GM19043 (cell line): ENCODE measurements around the gene TEX19.

ENCODE experiments used
- ATAC-seq: cut with Tn5 transposase; IDR thresholded peaks from one replicate; pipeline ENCODE4 v1.9.1; 2021; ENCODE audit warnings: low read depth; ENCODE audit not compliant: unreplicated experiment

The TEX19 gene, protein sequence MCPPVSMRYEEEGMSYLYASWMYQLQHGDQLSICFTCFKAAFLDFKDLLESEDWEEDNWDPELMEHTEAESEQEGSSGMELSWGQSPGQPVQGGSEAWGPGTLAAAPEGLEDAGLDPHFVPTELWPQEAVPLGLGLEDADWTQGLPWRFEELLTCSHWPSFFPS

DNA sequence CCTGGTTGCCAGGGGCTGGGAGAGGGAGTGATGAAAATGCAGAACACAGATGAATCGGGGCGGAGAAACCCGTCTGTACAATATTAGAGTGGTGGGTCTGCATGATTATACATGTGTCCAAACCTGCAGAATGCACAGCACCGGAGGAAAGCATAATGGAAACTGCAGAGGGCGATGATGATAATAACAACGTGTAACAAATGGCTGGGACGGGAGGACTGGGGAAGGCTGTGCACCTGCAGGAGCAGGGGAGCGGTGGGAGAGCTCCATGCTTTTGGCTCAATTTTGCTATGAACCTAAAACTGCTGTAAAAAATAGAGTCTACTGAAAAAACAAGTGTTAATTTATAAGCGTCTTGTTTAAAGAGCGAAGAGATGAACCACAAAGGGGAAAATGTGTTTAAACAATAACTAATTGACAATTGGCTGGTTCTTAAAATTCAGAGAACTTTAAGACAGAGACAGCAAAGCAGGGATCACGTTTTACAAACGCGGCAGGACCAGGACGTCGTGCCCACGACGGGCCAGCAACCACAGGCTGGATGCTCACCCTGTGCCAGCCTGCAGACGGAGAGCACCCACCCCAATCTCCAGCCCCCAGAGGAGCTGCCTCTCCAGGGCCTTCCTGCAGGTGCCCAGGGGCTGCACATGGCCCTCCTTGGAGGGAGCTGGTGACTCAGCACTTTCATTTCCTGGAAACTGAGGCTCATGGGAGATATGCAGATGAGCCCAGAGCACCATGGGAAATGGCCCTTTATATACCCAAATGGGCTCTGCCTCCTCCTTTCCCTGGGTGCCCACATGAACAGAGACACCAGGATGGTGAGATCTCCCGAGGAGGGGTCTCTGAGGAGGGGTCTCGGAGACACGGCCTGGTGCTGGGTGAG is at the start of gene TEX19:
Gene TEX19 (plus strand): TSS at position 783 of the 886 bp plus-strand sequence. CDS start 2,904 bp downstream, outside the sequence.
- no peak for ATAC-seq

DNA sequence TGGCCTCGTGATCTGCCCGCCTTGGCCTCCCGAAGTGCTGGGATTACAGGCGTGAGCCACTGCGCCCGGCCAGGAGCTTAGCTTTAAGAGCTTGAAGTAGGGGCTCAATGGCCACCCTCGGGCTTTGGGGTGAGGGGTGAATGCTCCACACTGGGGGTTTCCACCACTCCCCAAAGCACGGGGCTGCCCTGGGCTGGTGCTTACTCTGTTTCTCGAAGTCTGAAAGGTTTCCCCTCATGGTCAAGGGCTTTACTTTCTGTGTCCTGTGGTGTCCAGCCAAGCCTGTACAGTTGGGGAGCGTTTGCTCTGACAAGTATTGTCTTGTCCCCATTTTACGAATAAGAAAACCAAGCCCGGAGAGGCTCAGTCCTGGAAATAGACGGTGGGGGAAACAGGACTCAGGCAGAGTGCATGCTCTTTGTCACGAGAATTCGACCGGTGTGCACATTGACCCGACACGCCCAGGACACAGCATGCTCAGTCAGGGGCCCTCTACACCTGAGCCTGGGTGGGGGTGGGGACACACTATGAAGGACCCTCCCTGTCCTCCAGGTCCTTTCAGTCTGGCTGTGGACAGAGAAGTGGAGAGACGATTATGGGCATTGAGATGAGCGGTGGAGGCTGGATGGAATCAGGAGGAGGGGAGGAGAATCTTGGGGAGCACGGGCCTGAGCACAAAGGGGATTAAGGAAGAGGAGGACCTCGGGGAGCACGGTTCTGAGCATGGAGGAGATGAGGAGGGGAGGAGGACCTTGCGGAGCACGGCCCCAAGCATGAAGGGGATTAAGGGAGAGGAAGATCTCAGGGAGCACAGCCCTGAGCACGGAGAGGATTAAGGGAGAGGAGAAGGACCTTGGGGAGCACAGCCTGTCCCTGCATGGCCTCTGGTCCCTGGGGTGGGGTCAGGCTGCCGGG is 49.1 kb upstream of the TEX19 start:
- ATAC-seq, result no peak

GRCh38 chr17:82310877-82311276 is 48.2 kb upstream of the TEX19 start:
- ATAC-seq, result no peak

DNA sequence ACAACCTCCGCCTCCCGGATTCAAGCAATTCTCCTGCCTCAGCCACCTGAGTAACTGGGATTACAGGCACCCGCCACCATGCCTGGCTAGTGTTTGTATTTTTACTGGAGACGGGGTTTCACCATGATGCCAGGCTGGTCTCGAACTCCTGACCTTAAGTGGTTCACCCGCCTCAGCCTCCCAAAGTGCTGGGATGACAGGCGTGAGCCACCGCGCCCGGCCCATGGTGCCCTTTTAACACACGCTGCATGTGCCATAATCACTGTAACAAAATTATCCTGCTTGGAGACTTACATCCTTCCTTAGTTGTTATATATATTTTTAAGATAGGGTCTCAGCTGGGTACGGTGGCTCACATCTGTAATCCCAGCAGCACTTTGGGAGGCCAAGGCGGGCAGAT is 47.1 kb upstream of the TEX19 start:
- ATAC-seq, result no peak

- ATAC-seq, result no peak
Measured at GRCh38 chr17:82313195-82314011, 45.6 kb upstream of the TEX19 start.

- no peak for ATAC-seq
Measured at GRCh38 chr17:82314012-82314726, 44.9 kb upstream of the TEX19 start.

GRCh38 chr17:82314727-82315605 is 44.1 kb upstream of the TEX19 start:
- no peak for ATAC-seq

DNA sequence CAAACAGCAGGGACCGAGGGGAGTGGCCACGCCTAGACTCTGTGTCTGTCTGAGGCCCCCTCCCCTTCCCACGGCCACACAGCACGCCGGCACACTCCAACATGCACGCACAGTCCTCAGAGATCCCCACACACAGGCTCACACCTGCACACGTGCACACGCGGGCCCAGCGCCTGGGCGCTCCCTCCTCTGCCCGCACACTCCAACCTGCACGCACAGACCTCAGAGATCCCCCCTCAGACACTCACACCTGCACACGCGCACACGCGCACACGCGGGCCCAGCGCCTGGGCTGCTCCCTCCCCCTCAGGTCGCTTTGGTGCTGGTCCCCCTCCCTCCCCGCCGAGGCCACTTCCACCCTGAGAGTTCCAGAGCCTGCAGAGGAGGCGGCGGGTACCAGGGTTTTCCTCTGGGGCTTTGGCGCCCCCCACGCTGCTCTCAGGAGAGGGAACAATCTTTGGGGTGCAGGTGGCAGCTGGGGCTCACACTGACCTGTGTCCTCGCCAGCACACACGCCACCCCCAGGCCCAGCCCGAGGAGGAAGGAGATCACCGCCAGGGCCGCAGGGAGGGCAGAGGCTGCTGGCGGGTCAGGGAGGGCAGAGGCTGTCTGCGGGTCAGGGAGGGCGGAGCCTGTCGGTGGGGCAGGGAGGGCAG is 43.2 kb upstream of the TEX19 start:
- ATAC-seq, result no peak

GRCh38 chr17:82316651-82317393 is 42.2 kb upstream of the TEX19 start:
- ATAC-seq, result no peak

GRCh38 chr17:82317394-82318168 is 41.5 kb upstream of the TEX19 start, which contains the start of gene CD7:
CD7 (minus strand) TSS chr17:82317608; CDS start chr17:82317495, 113 bp downstream.
- ATAC-seq, result no peak

DNA sequence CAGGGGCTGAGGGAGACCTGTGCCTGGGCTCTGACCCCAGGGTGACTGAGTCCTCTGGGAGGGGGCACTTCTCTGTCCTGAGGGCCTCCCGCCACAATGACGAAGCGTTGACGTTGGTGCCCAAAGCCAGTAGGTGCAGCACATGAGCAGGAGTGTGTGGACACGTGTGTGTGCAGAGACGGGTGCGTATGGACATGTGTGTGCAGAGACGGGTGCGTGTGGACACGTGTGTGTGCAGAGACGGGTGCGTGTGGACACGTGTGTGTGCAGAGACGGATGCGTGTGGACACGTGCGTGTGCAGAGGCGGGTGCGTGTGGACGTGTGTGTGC is 40.9 kb upstream of the TEX19 start:
- ATAC-seq, result no peak

- ATAC-seq, result no peak
Measured at GRCh38 chr17:82318772-82319606, 40.1 kb upstream of the TEX19 start.

DNA sequence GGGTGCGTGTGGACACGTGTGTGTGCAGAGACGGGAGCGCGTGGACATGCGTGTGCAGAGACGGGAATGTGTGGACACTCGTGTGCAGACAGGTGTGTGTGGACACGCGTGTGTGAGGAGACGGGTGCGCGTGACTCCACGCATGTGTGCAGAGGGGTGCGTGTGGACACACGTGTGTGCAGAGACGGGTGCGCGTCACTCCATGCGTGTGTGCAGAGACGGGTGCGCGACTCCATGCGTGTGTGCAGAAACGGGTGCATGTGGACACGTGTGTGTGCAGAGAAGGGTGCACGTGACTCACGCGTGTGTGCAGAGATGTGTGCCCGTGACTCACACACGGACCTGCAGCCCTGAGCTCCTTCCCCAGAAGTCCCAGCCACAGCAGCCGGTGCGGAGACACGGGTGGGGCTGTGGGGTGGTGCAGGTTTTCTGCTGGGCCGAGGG is 39.4 kb upstream of the TEX19 start:
- ATAC-seq, result no peak

- ATAC-seq, result no peak
Measured at GRCh38 chr17:82320140-82320840, 38.8 kb upstream of the TEX19 start.
